Lower lobe of right lung (tissue), 2 donors: Measurements from ENCODE around the gene RCN1. TPM values are rescaled to one million over a fixed set of nuclear protein-coding genes. Genes with fewer than 3 reads are reported as not detected.

ENCODE experiments used
- ATAC-seq, 2 donors: fragments of 200-7000 bp; cut with Tn5 transposase; one replicate each; pipeline ENCODE4 v1.9.1; 2020 to 2022; ENCODE audit warnings: mild to moderate bottlenecking in 2 of 2, moderate library complexity in 2 of 2
- DNase-seq: peaks from one replicate; pipeline ENCODE4 v3.0.0-alpha.2; 2020
- H3K27ac ChIP-seq: fragments of 200-600 bp; one replicate; pipeline ENCODE4 v1.8.0; 2022
- H3K27me3 ChIP-seq: fragments of 200-600 bp; one replicate; pipeline ENCODE4 v1.8.0; 2022; ENCODE audit warnings: low read depth
- H3K36me3 ChIP-seq: fragments of 200-600 bp; one replicate; pipeline ENCODE4 v1.8.0; 2022; ENCODE audit warnings: mild to moderate bottlenecking
- H3K4me1 ChIP-seq: fragments of 200-600 bp; one replicate; pipeline ENCODE4 v1.8.0; 2022
- H3K4me3 ChIP-seq: fragments of 200-600 bp; one replicate; pipeline ENCODE4 v1.8.0; 2022; ENCODE audit warnings: mild to moderate bottlenecking
- H3K9me3 ChIP-seq: fragments of 200-600 bp; one replicate; pipeline ENCODE4 v1.8.0; 2022
- CTCF ChIP-seq: fragments of 200-600 bp; IDR thresholded peaks from one replicate; pipeline ENCODE4 v1.8.0; 2022; ENCODE audit warnings: antibody characterized with exemption, mild to moderate bottlenecking
- intact Hi-C: fragments of 100-400 bp; cut with DNase I; formaldehyde crosslinking; loops from one replicate; pipeline ENCODE4 v1.11.0; 2022
- total RNA-seq: library from RNA; stranded (reverse); fragmentation: NEBNext Ultra II Directional; extraction: Animal tissue kit (Norgen Biotek cat#: 25700); gene quantifications from one replicate; pipeline ENCODE4 v1.2.1, GENCODE V29; 2021
- donor health status: DM: no; HTN: yes; CAD: no; lungs with severe emphysema.

The RCN1 gene
- total RNA-seq, 1 donor from 2014 or later = 72.6 TPM

GRCh38 chr11:32108576-32108975 is 17.7 kb downstream of the RCN1 start:
- ATAC-seq (no peak), DNase-seq (no peak)
- Histone ChIP-seq H3K36me3 (peaks cover 18% of the 10 kb centered on the region), H3K4me1 (no peaks in the 10 kb centered on the region), H3K27me3 (no peaks in the 10 kb centered on the region), H3K27ac (no peak overlapping the region), H3K9me3 (no peaks in the 10 kb centered on the region), H3K4me3 (no peak overlapping the region)
- no peak for TF ChIP-seq CTCF
- intact Hi-C loops = no loop called here

DNA sequence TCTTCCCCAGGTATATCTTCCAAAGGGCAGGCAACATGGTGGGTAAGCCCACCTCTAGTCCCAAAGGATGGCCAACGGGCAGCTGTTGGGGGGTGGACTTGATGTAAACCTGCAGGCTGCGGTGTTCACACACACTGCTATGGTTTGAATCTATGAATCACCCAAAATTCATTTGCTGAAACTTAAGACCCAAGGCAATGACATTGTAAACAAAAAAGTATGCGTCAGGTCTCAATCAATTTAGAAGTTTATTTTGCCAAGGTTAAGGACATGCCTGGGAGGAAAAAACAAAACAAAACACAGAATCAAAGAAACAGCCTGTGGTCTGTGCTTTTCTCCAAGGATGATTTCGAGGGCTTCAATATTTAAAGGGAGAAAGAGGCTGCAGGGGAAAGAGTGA is 18.3 kb downstream of the RCN1 start:
- no peak for TF ChIP-seq CTCF
- H3K4me3 ChIP-seq = no peak overlapping the region
- DNase-seq (no peak), ATAC-seq (no peak)
- H3K36me3 ChIP-seq = peaks cover 12% of the 10 kb centered on the region
- no peaks in the 10 kb centered on the region for H3K4me1 ChIP-seq
- no peaks in the 10 kb centered on the region for H3K27me3 ChIP-seq
- intact Hi-C loops = no loop called here
- no peaks in the 10 kb centered on the region for H3K9me3 ChIP-seq
- H3K27ac ChIP-seq = no peak overlapping the region

- TF ChIP-seq CTCF = no peak
- DNase-seq = no peak
- peaks cover 10% of the 10 kb centered on the region for H3K36me3 ChIP-seq
- no peak overlapping the region for H3K27ac ChIP-seq
- ATAC-seq = no peak
- H3K9me3 ChIP-seq = no peaks in the 10 kb centered on the region
- no peak overlapping the region for H3K4me3 ChIP-seq
- intact Hi-C loops = no loop called here
- H3K27me3 ChIP-seq = no peaks in the 10 kb centered on the region
- H3K4me1 ChIP-seq = no peaks in the 10 kb centered on the region
Measured at GRCh38 chr11:32109592-32109991, 18.7 kb downstream of the RCN1 start.

GRCh38 chr11:32110795-32111194 is 19.9 kb downstream of the RCN1 start:
- H3K4me3 ChIP-seq = no peak overlapping the region
- no peak for ATAC-seq

GRCh38 chr11:32113200-32113919 is 22.5 kb downstream of the RCN1 start:
- intact Hi-C loops = no loop called here

More at GRCh38 chr11:32110795-32111194, 19.9 kb downstream of the RCN1 start:
- intact Hi-C loops = no loop called here
- H3K36me3 ChIP-seq = peaks cover 5% of the 10 kb centered on the region
- H3K4me1 ChIP-seq = no peaks in the 10 kb centered on the region
- DNase-seq = no peak
- TF ChIP-seq CTCF = no peak
- H3K9me3 ChIP-seq = no peaks in the 10 kb centered on the region
- H3K27ac ChIP-seq = no peak overlapping the region
- no peaks in the 10 kb centered on the region for H3K27me3 ChIP-seq

More at GRCh38 chr11:32113200-32113919, 22.5 kb downstream of the RCN1 start:
- Histone ChIP-seq H3K36me3 (no peaks in the 10 kb centered on the region), H3K4me3 (no peak overlapping the region), H3K9me3 (no peaks in the 10 kb centered on the region), H3K4me1 (no peaks in the 10 kb centered on the region), H3K27me3 (no peaks in the 10 kb centered on the region), H3K27ac (no peak overlapping the region)
- ATAC-seq (no peak), DNase-seq (no peak)
- no peak for TF ChIP-seq CTCF
